ENCODE data around the gene PADI3.

GRCh38 chr1:17243274-17243673 is 5.6 kb upstream of the PADI3 start:
- TF ChIP-seq GATA2 (IDR thresholded peaks at IDR 0.05; ENCODE audit: low read depth, low read length) (no peak), GATA3 (IDR thresholded peaks at IDR 0.05; ENCODE audit: low read depth, low read length) (no peak)

Data from SH-SY5Y (cell line).